Measurements from ENCODE around the gene CHST12.

The CHST12 gene

DNA sequence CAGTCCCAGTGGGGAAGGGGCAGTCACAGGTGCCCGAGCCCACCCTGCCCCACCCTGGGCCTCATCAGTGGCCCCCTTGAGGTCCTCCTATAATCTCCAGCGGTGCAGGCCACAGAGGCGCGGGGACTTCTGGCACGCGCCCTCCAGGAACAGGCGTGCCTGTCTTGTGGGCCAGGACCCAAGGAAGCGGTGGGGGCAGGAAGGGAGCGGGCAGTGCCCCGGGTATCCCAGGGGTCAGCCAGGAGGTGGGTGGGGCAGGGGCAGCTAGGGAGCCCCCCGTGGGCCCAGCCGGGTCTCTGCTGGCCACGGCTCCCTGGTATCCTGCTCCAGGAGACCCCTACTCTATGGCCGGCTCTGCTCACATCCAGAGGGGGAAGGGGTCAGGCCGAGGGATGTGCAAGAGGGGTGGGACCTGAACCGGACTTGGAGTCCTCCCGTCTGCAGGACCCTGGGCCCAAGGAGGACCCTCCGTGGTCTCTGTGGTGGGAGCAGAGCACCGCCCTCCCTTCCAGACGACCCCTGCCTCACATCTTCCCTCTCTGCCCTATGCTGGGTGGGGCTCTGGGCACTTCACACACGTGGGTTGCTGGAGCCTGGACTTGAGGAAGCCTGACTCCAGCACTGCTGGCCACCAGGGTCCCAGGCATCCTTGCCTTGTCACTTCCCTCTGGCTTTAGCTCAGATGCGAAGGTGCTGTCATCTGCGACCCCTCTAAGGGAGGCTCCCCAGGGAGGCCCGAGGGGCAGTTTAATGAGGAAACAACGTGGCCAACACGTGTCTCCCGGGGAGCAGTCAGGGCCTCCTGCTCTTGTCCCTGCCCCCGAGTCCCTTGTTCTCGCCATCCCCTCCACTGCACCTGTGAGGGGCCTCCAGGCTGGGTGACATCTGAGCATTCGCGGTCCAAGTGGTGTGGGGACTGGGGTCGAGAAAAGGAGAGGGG lies 91.0 kb downstream of the CHST12 start:
- TF ChIP-seq GATA3 (IDR thresholded peaks at IDR 0.05; ENCODE audit: low read depth, low read length) (no peak), GATA2 (IDR thresholded peaks at IDR 0.05; ENCODE audit: low read depth, low read length) (no peak)

GRCh38 chr7:2495418-2496299 lies 92.2 kb downstream of the CHST12 start:
- TF ChIP-seq GATA2 (IDR thresholded peaks at IDR 0.05; ENCODE audit: low read depth, low read length) (no peak), GATA3 (IDR thresholded peaks at IDR 0.05; ENCODE audit: low read depth, low read length) (no peak)

DNA sequence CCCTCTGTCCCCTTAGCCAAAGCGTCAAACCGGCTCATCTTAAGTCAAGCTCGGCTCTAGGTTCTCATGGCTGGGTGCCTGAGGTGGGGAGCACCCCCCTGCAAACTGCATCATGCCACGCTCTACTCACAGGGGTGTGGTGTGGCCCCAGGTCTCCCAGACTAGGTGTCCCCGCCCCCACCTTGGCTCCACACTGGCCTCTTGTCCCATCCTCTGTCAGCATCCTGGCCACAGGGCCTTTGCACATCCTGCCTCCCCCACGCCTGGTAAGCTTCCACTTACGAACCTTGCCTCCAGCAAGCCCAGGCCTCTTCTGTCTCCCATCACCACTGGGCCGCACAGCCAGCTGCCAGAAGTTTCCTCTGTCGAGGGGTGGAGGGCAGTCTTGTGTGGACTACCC lies 93.0 kb downstream of the CHST12 start:
- TF ChIP-seq GATA2 (IDR thresholded peaks at IDR 0.05; ENCODE audit: low read depth, low read length): no peak
- no peak for TF ChIP-seq GATA3 (IDR thresholded peaks at IDR 0.05; ENCODE audit: low read depth, low read length)

- TF ChIP-seq GATA3 (IDR thresholded peaks at IDR 0.05; ENCODE audit: low read depth, low read length) (no peak), GATA2 (IDR thresholded peaks at IDR 0.05; ENCODE audit: low read depth, low read length) (no peak)
Measured at GRCh38 chr7:2497065-2497464, 93.7 kb downstream of the CHST12 start.

- TF ChIP-seq GATA3 (IDR thresholded peaks at IDR 0.05; ENCODE audit: low read depth, low read length) (no peak), GATA2 (IDR thresholded peaks at IDR 0.05; ENCODE audit: low read depth, low read length) (no peak)
Measured at GRCh38 chr7:2497500-2498336, 94.3 kb downstream of the CHST12 start.

All from SH-SY5Y (cell line).